Activated B cell treated with CpG ODN at 0.5 μM for 24 hours (primary cell): ENCODE data around the gene AMHR2. TPM values are rescaled to one million over a fixed set of nuclear protein-coding genes. Genes with fewer than 3 reads are reported as not detected.

Experiments
- ATAC-seq: fragments of 200-7000 bp; cut with Tn5 transposase; one replicate; pipeline ENCODE4 v1.10.0; 2021; ENCODE audit warnings: low read depth, mild to moderate bottlenecking, moderate library complexity
- CTCF ChIA-PET: fragments of 350-600 bp; sonication (Branson Sonifier 250); formaldehyde crosslinking; loops from one replicate; lab custom pipeline; 2021; ENCODE audit warnings: antibody characterized with exemption; lab: Charles Lee
- POLR2A ChIA-PET: fragments of 350-600 bp; sonication (Branson Sonifier 250); formaldehyde crosslinking; loops from one replicate; lab custom pipeline; 2021; ENCODE audit warnings: antibody characterized with exemption; lab: Charles Lee
- DNase-seq: peaks from one replicate; pipeline ENCODE4 v3.0.0; 2022
- H3K27ac Mint-ChIP-seq: one replicate; pipeline ENCODE4 v1.8.0; 2020; ENCODE audit warnings: mixed read lengths
- H3K27me3 Mint-ChIP-seq: one replicate; pipeline ENCODE4 v1.8.0; 2021; ENCODE audit warnings: mixed read lengths
- H3K36me3 Mint-ChIP-seq: one replicate; pipeline ENCODE4 v1.8.0; 2021; ENCODE audit warnings: low read depth, mixed read lengths
- H3K4me1 Mint-ChIP-seq: one replicate; pipeline ENCODE4 v1.8.0; 2021; ENCODE audit warnings: mixed read lengths
- H3K4me3 Mint-ChIP-seq: one replicate; pipeline ENCODE4 v1.8.0; 2020; ENCODE audit warnings: mild to moderate bottlenecking, mixed read lengths
- H3K9me3 Mint-ChIP-seq: one replicate; pipeline ENCODE4 v1.8.0; 2020; ENCODE audit warnings: mixed read lengths
- intact Hi-C: fragments of 100-400 bp; cut with micrococcal nuclease; formaldehyde crosslinking; loops from one replicate; pipeline ENCODE4 v1.15.1; 2024
- total RNA-seq: library from RNA; stranded (reverse); gene quantifications from 2 replicates; pipeline ENCODE4 v1.2.3, GENCODE V29; 2022
- TF ChIP-seq, protein P1 (sequence below): fragments of 200-600 bp; IDR thresholded peaks from one replicate; pipeline ENCODE4 v1.8.0; 2022; ENCODE audit warnings: antibody characterized with exemption, mild to moderate bottlenecking

The AMHR2 gene
- total RNA-seq, 1 donor from 2014 or later, result not detected

DNA sequence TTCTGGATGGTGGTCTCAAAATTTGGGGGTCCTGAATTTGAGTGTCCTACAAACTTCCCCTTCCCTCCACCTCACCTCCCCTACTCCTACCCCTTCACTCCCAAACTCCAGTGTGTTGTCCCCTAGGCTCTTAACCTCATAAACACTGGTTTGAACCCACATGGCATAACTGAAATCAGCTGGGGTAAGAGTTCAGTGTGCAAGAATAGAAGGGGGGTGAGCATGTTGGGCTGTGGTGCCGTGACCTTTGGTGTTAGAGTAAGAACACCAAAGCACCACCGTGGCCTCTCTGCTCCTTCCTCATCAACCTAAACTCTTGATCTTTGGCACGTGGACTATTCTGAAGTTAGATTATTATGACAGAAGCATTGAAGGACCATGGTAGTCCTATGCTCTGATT, 39.3 kb downstream of the AMHR2 start:
- TF ChIP-seq, protein P1, sequence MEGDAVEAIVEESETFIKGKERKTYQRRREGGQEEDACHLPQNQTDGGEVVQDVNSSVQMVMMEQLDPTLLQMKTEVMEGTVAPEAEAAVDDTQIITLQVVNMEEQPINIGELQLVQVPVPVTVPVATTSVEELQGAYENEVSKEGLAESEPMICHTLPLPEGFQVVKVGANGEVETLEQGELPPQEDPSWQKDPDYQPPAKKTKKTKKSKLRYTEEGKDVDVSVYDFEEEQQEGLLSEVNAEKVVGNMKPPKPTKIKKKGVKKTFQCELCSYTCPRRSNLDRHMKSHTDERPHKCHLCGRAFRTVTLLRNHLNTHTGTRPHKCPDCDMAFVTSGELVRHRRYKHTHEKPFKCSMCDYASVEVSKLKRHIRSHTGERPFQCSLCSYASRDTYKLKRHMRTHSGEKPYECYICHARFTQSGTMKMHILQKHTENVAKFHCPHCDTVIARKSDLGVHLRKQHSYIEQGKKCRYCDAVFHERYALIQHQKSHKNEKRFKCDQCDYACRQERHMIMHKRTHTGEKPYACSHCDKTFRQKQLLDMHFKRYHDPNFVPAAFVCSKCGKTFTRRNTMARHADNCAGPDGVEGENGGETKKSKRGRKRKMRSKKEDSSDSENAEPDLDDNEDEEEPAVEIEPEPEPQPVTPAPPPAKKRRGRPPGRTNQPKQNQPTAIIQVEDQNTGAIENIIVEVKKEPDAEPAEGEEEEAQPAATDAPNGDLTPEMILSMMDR, result no peak
- POLR2A ChIA-PET, result no interaction called here
- Mint-ChIP-seq H3K4me1 (peaks cover 13% of the 10 kb centered on the region), H3K9me3 (no peaks in the 10 kb centered on the region), H3K27ac (no peak overlapping the region), H3K36me3 (peaks cover 98% of the 10 kb centered on the region), H3K27me3 (no peaks in the 10 kb centered on the region), H3K4me3 (no peak overlapping the region)
- DNase-seq (no peak), ATAC-seq (no peak)
- CTCF ChIA-PET, result no interaction called here
- intact Hi-C loops, result no loop called here

DNA sequence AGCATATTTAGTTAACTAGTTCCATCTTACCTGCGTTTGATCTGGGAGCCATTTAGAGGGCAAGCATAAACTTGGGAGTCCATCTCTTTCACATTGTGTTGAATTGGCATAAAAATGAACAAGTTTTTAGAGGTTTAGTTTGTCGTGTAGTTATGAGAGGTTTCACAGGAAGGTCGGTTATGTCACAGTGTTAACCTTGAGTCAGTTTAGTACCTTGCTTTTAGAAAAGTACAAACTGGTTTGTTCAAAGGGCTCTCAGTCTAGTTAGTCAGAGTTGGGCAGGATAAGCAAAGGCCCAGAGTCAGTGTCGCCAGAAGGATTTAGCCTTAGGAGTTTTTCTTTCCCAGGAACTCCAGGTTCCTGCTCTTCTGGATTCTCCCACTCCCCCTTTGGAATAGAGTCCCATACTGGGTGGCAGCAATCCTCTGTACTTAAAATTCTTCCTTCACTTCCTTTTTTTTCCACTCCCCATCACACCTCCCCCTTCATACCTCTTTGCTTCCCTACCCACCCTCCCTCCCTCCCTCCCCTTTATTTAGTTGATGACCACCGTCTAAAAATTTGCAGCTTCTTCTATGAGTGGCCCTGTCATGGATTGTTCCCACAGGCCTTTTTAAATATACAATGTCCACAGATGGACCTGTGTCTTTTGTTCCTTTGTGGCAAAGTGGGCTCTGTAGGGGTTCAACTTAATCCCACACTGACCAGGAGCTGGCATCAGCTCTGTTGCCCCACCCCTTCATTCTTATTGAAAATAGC, 40.3 kb downstream of the AMHR2 start:
- intact Hi-C loops, result no loop called here
- no peaks in the 10 kb centered on the region for H3K27me3 Mint-ChIP-seq
- ATAC-seq (no peak), DNase-seq (no peak)
- H3K4me1 Mint-ChIP-seq, result peaks cover 13% of the 10 kb centered on the region
- H3K27ac Mint-ChIP-seq, result no peak overlapping the region
- H3K36me3 Mint-ChIP-seq, result peaks cover 97% of the 10 kb centered on the region
- H3K4me3 Mint-ChIP-seq, result no peak overlapping the region
- TF ChIP-seq, protein P1, result no peak
- H3K9me3 Mint-ChIP-seq, result no peaks in the 10 kb centered on the region
- POLR2A ChIA-PET, result interaction anchor here (0.5 to 1.0 kb wide), 4 partner anchors 10 to 242 kb away, joined by 3 to 4 read pairs (median 3); partner anchors contain the start of gene TARBP2
- CTCF ChIA-PET, result no interaction called here

DNA sequence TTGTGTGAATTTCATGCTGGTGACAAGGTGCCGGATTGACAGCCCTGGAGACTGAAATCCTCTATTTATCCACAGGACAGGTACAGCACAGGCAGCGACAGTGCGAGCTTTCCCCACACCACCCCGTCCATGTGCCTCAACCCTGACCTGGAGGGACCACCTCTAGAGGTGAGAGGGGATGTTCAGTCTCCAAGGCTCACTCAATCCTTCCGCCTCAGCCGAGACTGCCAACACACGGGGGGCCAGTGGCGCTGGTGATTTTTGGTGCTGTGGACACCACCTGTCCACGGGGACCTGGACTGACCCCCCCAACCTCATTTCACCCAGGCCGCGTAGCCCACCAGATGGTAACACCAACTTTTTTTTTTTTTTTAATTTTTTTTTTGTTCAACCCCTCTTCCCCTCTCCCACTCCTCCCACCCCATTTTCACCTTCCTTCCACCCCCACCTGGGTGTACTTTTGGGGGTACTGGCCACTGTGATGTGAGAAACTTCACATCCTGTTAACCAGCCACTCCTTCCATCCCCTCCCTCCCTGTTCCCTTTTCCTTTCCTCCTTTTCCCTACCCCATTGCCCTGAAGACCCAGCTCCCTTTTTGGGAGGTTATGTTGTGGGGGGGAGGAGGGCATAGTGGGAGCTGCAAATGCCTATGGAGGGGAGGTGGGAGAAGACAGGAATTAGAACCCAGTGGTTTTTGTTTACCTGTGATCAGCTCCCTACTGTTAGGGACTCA, 41.2 kb downstream of the AMHR2 start:
- H3K27me3 Mint-ChIP-seq, result no peaks in the 10 kb centered on the region
- H3K4me3 Mint-ChIP-seq, result no peak overlapping the region
- no peak for ATAC-seq
- no peak overlapping the region for H3K27ac Mint-ChIP-seq
- intact Hi-C loops, result no loop called here
- POLR2A ChIA-PET, result interaction anchor here (0.5 to 1.0 kb wide), 3 partner anchors 9 to 243 kb away, joined by 3 to 4 read pairs (median 3); partner anchors contain the start of gene TARBP2
- CTCF ChIA-PET, result interaction anchor here (1.2 kb wide), 1 partner anchor 113 kb away, joined by 3 read pairs; no protein-coding TSS in a partner anchor
- H3K36me3 Mint-ChIP-seq, result peaks cover 96% of the 10 kb centered on the region
- TF ChIP-seq, protein P1, result no peak
- no peaks in the 10 kb centered on the region for H3K9me3 Mint-ChIP-seq
- DNase-seq, result no peak
- peaks cover 13% of the 10 kb centered on the region for H3K4me1 Mint-ChIP-seq

DNA sequence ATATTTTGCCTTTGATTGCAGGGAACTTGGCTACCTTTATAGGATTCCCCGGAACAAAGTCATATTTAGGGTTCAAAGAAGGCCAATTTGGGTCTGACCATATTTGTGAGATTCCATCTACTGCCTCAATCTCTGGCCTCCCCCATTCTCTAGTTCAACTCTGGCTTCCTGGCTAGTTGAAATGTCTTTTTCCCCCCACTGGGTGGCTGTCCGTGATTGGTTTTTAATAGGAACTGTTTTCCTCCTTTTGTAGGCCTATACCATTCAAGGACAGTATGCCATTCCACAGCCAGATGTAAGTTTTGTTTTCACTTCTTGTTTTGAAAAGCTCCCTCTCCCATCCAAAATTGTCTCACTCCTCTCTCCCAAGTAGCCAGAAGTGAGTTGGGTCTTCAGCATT, 42.0 kb downstream of the AMHR2 start:
- Mint-ChIP-seq H3K4me3 (no peak overlapping the region), H3K36me3 (peaks cover 94% of the 10 kb centered on the region), H3K4me1 (peaks cover 12% of the 10 kb centered on the region), H3K27ac (no peak overlapping the region), H3K27me3 (no peaks in the 10 kb centered on the region), H3K9me3 (no peaks in the 10 kb centered on the region)
- POLR2A ChIA-PET, result no interaction called here
- CTCF ChIA-PET, result interaction anchor here (1.2 kb wide), 1 partner anchor 113 kb away, joined by 3 read pairs; no protein-coding TSS in a partner anchor
- ATAC-seq, result no peak
- TF ChIP-seq, protein P1, result no peak
- intact Hi-C loops, result no loop called here
- DNase-seq, result no peak

DNA sequence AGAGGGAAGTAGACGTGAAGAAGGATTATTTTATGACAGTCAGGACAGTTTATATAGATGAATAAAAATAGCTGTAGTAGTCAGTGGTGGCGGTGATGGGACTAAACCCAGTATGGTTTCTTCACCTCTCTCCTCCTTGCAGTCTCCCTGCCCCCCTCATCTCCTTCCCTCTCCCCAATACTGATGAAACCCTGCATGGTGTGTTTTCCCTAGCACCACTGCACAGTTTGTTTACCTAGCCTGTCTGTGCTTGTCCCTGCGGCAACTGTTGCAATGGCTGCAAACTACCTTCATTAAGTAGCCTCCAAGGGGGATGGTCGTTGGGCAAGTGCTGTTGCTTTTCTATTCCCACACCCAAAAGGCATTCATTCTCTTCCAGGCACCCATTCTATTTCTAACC, 43.0 kb downstream of the AMHR2 start:
- ATAC-seq (no peak), DNase-seq (no peak)
- TF ChIP-seq, protein P1, result no peak
- Mint-ChIP-seq H3K27me3 (no peaks in the 10 kb centered on the region), H3K9me3 (no peaks in the 10 kb centered on the region), H3K4me1 (peaks cover 8% of the 10 kb centered on the region), H3K36me3 (peaks cover 92% of the 10 kb centered on the region), H3K27ac (no peak overlapping the region), H3K4me3 (no peak overlapping the region)
- intact Hi-C loops, result no loop called here
- POLR2A ChIA-PET, result no interaction called here
- CTCF ChIA-PET, result no interaction called here
